Right kidney (tissue), 1 donor: Measurements from ENCODE around the gene USF3.
"Not testable (repeated sequence)": the region's sequence is repeated elsewhere in the genome, so short reads cannot be mapped to it uniquely, and the experiment has no call there.

Experiments
- DNase-seq: peaks from one replicate; pipeline ENCODE4 v3.0.0-alpha.2; 2016

USF3 gene

DNA sequence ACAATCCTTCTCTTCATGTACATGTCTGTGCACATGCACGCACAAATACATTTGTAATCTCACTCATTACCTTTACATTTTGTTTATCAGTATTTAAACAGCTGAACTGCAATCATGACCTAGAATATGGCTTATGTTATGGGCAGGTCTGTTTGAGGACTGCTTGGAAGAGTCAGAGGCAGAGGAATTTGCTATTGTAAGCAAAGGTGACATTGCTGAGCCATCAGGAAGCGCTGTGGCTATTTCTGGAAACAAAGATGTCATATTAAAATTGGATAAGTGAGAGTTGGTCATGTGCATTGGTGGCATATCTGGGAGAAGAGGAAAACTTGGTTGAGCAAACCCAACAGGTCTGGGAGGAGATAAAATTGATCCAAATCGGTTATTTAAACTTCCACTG is 41.6 kb downstream of the USF3 start:
- DNase-seq = no peak

DNA sequence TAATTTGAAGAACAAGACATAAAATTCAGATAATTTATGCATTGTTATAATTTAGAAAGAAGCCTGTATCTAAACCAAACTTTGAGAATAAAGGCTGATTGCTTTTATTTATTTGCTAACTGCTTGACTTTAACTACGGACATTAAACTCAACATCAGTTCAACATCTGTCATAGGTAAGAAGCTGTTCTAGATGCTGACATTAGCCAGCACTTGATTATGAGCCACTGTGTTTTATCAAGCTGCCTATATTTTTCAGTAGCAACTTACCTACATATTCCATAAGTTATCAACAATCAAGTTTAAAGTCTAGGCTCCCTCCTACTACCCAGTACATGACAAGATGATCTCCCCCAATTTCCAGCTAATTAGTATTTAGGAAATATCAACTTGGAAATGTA is 42.1 kb downstream of the USF3 start:
- DNase-seq = no peak

DNA sequence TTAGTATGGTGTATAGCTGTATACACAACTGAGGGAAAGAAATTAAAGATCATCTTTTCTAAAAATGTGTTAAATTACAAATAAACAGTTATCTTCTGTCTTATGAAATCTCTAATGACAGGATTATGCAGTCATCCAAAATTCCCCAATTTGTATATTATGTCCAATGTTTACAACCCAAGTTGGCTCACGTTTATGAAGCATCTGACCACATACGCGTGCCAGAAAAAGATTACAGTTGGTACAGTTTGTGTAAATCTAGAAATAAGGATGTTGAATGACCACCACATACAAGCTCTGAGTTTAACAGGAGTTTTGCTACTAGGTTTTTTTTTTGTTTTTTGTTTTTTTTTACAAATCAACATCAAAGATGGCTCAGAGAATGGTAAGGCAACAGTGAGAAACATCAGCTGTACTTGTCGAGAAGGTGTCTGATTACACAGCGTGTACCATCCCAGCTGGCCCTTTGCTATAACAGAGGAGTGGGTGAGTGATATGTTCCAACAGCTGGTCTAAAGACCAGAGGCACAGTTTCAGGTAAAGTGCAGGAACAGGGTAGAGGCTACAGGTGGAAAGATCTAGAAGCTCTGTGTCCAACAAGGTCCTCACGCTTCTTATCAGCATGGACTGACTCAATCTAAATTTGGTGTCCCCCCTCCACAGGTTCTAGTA is 47.1 kb downstream of the USF3 start:
- DNase-seq = no peak

DNA sequence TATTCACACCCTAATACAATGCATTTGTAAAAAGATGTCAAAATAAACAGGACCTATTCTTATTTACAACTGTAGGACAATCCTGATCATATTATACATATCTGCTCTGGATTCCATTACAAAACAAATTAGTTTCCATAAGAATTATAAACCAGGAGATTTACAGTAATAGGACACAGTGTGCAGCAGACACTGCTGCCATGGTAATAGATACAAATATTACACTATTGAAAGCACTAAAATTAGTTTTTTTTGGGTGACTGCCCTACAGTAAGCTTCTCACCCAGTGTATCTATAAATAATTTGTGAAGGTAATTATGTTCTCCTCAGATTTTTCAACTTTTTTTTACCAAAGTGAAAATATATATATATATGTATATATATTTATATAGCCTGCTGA is 47.9 kb downstream of the USF3 start:
- DNase-seq = no peak

DNA sequence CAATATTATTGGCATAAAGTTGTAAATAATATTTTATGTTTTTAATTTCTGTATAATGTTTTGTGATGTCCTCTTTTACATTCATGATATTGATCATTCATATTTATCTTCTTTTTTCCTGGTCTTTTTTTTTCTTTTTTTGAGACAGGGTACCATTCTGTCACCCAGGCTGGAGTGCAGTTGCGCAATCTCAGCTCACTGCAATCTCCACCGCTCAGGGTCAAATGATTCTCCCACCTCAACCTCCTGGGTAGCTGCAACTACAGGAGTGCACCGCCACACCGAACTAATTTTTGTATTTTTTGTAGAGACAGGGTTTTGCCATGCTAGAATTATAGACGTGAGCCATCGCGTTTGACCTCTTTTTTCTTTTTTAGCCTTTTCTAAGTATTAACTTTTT is 52.9 kb downstream of the USF3 start:
- DNase-seq = no peak

DNA sequence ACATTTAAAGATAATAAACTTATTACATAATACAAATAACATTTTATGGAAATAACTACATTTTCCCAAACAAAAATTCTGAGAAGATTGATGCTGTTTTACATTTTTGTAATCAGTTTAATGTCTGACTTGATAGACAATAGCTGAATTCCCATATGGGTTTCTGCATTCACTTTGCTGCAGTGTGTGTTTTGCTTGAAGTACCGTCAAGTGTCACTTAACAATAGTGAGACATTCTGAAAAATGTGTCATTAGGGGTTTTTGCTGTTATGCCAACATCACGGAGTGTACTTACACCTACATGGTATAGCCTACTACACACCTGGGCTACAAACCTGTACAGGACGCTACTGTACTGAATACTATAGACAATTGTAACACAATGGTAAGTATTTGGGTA is 57.5 kb downstream of the USF3 start:
- no peak for DNase-seq

DNA sequence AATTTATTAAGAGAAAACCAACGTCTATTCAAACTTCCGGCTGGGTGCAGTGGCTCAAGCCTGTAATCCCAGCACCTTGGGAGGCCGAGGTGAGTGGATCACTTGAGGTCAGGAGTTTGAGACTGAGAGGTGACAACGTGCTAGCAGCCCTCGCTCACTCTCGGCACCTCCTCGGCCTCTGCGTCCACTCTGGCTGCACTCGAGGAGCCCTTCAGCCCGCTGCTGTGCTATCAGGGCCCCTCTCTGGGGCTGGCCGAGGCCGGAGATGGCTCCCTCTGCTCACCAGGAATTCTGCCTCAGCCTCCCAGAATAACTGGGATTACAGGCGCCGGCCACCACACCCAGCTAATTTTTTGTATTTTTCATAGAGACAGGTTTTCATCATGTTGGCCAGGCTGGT is 58.7 kb downstream of the USF3 start:
- DNase-seq = no peak

DNA sequence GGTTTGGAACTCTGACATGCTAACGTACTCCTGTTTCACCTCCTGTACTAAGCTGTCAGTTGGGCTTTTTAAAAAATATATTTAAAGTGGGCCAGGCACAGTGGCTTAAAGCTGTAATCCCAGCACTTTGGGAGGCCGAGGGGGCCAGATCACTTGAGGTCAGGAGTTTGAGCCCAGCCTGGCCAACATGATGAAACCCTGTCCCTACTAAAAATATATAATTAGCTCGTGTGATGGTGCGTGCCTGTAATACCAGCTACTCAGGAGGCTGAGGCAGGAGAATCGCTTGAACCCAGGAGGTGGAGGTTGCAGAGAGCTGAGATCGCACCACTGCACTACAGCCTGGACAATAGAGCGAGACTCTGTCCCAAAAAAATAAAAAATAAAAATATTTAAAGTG is 60.4 kb downstream of the USF3 start:
- DNase-seq = not testable (repeated sequence)

DNA sequence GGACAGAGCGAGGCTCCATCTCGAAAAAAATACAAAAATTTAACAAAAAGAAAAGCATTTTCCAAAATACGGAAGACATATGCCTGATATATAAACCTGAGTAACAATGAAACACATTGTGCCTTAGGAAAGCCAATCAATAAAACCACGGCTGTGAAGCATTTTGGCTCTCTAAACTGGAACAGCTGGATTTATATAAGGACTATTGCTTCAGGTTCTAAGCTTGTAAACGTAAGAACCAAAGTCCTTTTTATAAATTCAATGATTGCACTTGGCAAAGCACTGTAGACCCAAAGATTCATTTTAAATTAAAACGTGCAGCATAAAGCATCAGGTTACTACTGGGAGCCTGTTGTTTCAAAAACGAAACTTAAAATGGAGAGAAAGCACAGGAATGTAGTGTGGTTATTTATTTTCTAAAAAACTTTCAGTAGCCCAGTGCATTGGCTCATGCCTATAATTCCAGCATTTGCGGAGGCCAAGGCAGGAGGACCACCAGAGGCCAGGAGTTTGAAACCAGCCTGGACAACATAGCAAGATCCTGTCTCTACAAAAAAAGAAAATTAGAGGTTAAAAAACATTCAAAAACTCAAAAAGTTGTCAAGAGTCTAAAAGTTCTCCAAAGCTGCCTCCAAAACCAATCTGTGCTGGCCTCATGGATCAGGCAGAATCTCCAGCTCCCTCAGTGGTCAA is 61.5 kb downstream of the USF3 start:
- no peak for DNase-seq

DNA sequence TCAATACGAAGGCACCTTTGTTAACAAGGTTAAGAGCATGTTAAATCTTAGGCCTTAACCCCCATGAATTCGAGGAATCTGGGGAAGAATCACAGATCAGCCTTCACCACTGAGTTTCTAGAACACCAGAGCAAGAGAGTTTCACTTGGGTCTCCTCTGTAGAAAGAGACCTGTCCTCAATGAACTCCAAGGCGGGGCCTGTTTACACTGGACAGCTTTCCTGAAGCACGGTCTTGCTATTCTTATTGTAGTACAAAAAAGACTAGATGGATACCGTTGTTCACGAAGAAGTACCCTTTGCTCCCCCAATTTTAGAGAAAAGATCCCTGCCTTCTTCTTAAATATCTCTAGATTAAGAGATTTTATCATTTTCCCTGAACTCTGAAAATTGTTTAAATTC is 64.9 kb downstream of the USF3 start:
- no peak for DNase-seq

DNA sequence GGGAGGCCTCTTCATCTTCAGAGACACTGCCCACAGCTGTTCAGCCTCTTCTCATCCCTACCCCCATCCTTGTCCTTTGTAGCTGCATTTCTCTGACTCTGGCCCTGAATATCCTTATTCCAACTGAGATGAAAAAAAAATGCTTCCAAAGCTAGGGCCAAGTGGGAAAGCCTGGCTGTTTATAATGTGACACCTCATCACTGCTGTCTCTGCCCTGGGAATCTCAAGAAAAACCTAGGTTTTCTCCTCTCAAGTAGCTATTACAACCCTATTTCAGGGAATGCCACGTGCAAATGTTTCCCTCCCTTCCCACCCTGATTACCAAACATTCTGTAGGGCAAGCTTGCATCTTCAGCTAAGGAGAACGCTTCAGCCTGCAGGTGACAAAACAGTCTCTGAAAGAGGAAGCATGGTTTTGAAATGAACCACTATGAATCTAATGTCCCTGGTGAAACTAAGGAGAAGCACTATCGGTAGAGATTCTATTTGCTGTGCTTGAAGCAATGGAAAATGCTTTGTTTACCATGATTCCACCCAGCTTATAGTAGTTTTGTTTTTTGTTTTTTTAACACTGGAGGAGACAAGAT is 65.4 kb downstream of the USF3 start:
- DNase-seq = no peak

DNA sequence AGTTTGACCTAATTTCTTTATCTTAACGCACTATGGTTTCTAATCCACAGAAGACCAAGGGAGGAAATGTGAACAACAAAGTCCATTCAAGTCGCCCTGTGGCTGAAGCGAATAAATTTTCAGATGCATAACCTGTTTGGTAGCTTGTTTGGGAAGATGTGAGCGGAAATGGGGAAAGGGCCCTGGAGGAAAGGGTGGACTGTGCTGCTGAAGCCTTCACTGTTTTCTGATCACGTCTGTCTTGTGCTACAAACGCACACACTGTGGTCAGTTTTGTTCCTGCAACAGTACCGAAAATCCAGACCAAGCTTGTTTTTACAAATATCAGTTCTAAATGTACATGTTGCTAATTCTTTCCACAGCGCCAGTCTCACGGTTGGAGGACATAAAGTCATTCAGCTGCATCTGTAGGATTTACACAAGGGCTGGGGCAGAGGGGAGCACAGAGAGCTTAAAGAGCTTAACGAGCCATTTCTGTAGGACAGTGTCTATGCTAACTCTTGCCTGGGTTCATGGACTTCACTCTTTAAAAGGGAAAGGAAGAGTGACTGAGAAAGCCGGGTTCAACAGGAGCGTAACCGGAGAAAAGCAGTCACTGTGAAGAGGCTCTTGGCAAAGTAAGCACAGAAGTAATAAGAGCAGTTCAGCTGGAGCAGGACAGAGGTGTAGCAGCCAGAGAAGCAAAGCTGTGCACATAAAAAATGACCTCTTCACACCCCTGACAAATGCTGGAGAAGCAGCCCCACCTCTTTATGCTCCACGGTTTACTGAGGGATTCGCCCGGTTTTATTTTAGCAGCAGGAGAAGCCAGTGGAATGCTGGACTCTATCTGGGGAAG is 66.6 kb downstream of the USF3 start:
- peak; percentile 54 for DNase-seq

DNA sequence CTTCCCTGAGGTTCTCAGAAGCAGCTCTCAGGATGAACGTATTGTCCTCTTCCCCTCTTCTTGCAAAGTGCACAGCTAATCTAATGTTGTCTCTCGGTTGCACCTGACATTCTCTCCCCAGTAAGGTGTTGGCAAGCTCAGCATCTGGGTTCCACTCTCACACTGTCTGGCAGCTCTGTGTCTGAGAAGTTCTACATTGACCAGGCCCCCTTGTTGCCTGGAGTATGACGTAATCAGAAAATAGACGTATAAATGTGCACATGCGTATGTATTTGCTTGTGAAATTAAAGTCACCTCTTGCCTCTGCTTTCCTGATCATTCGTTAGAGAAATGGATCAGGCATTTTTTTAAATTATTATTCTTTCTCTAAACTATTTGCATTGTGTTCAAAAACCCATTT is 67.7 kb downstream of the USF3 start:
- DNase-seq = no peak

DNA sequence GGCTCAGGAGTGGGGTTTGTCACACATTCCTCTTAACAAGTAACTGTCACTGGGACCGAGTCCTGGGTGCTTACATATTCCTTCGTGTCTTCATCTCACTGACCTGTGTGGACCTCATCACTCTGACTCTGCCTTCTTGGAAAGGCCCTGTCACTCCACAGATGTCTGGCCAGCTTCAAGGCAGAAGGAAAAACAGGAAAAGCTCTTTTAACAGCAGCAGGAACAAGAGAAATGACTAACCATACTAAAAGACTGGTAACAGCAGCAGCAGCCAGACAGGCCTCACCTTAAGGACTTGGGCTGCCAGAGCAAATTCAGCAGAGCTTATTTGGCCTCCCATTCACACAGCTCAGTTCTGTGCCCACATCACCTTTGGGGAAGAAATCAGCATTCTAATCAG is 68.1 kb downstream of the USF3 start:
- no peak for DNase-seq

DNA sequence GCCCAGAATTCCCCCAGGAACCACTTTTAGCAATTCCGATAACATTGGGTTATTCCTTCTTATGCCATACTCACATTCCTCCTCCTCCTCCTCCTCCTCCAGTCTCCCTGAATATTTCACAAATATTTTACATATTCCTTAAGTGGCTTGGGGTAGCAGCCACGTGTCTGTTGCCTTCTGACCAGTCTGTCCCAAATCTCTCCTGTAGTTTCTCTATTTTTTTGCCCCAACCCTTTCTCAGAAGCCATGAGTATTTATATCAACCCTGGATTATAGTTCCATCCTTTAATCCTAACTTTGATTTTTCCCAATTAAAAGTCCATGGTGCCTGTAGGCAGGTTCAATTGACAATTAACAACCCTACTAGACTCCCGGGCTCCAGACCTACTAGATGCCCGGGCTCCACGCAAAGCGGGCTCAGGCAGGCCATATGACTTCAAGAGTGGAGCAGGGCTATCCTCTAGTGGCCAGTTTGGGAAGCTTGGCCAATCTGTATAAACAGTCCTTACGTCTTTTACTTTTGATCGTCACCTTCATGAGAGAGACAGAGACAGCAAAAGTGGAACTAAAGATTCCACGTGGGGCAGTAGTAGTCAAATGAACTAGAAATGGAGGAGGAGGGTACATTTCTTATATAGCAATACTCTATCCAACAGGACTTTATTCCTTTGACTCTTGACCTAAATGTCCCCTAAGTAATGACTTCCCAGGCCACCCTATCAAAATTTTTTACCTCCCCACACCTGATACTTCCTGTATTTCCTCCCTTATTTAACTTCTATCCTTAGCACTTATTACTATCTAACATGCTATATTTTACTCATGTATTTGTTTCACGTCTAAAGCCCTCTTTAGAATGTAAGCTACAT is 69.7 kb downstream of the USF3 start:
- peak; percentile 41 for DNase-seq

DNA sequence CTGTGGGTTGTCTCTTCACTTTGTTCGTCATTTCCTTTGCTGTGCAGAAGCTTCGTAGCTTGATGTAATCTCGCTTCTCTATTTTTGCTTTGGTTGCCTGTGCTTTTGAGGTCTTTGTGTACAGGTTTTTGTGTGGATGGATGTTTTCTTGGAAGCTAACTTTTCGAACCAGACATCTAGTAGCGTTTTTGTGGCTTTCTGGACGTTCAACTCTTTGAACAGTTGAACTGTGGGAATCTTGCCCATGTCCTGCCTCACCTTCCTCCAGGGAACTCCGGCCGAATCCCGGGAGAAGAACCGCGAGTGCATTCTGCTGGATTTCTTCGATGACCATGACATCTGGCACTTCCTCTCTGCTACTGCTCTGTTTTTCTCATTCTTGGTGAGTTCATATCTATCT is 70.6 kb downstream of the USF3 start:
- no peak for DNase-seq

DNA sequence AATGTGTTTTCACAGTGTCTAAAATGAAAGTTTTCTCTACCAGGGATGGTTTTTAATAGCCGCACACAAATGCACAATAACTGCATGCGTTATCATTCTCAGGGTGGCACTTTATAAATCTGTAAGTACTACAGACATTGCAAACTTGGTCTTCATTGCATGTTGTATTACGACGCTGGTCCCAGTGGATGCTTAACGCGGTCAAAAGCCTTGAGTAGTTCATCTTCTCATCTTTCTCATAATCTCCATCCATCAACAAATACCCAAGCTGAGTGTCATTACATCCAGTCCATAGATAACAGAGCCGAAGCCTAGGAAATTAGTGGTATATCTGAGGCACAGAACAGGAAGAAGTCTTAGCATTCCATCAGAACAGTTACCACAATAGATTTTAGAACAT is 72.6 kb downstream of the USF3 start:
- DNase-seq = no peak

DNA sequence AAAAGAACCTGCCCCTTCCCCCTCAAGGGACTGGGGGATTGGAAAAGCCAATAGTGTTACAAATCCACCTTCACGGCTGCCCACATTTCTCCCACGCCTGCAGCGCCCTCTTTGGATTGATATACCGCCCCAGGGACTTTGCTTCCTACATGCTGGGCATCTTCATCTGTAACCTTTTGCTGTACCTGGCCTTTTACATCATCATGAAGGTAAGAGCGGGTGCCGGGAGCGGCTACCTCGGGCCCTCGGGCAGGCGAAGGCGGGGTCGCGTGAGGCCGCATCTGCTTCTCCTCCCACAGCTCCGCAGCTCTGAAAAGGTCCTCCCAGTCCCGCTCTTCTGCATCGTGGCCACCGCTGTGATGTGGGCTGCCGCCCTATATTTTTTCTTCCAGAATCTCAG is 73.1 kb downstream of the USF3 start:
- peak; percentile 32 for DNase-seq

DNA sequence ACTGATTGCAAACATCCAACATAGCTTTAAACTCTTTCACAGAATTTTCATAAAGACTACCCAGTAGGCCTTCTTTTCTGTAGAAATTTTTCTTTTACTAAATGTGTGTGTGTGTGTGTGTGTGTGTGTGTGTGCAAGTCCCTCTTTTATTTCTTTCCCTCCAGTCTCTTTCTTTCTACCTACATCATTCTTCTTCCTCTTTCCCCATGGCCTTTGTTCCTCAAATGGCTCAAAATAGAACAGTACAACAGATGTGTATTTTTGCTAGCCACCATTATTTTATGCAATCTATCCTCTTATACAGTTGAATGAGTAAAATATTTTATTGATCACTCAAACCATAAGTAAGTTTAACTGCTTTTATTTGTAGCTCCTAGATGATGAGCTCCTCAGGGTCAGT is 76.4 kb downstream of the USF3 start:
- DNase-seq = no peak

DNA sequence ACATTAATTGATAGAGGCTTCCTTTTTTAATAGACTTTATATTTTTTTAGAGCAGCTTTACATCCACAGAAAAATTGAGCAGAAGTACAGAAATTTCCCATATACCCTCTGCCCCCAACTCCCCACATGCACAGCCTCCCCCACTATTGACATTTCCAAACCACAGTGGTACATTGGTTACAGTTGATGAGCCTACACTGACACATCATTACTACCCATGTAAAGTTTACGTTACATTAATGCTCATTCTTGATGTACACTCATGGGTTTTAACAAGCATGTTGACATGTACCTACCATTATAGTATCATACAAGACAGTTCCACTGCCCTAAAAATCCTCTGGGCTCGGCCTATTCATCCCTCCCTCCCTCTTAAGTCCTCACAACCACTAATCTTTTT is 78.7 kb downstream of the USF3 start:
- DNase-seq = no peak

DNA sequence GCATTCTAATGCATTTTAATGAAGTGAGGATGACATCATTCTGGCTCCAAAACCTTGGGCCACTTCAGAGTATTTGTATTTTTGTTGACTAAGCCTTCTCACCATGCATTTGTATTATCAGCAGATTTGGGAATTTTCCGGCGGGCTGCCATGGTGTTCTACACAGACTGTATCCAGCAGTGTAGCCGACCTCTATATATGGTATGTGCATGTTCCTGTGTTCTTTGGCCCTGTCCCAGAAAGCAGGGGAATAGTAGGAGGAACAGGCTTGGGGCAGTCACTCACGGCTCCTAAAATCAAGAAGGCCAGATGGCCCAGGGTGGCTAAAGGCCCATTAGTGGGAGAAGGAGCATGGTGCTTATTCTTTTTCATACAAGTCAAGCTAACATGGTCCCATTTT is 80.5 kb downstream of the USF3 start:
- DNase-seq = no peak

DNA sequence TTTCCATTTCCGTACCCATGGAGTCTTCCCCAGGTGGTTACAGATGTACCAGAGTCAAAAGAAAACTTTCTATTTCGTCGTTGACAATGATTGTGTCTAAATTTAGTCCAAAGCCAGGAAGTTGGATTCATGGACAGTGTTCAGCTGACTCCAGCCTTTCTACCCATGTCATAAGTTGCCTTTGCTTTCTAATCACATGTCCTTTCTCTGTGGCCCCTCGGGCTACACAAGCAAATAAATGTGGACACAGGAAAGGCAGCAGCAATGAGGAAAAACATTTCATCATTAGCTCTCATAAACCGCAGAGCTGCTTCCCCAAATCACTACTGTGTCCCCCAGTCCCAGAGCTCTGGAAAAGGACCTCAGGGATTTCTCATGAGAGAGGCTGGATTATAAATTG is 82.0 kb downstream of the USF3 start:
- DNase-seq = no peak
